CD4-positive, alpha-beta T cell treated with Interleukin-17A for 1 hour (primary cell): ENCODE results near the gene MED9.
"Not testable (repeated sequence)": the region's sequence is repeated elsewhere in the genome, so short reads cannot be mapped to it uniquely, and the experiment has no call there.

Experiments used
- DNase-seq: peaks from one replicate; pipeline ENCODE4 v3.0.0-alpha.2; 2020

The MED9 gene

DNA sequence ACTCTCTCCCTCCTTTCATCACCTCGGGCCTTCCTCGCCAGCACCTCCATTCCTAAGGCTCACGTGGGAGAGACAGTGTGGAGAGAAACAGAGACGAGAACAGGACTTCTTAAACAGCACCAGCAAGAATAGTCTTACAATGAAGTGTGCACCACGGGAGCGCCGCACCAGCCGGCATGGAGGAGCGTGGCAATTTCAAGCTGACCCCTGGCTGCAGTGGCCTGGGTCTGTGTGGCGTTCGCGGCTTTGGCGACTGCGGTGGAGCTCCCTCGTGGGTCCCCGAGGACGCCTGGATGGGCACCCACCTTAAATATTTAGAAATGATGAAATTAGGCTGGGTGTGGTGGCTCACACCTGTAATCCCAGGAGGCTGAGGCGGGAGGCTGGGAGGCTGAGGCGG lies 20.5 kb upstream of the MED9 start:
- DNase-seq, result no peak

DNA sequence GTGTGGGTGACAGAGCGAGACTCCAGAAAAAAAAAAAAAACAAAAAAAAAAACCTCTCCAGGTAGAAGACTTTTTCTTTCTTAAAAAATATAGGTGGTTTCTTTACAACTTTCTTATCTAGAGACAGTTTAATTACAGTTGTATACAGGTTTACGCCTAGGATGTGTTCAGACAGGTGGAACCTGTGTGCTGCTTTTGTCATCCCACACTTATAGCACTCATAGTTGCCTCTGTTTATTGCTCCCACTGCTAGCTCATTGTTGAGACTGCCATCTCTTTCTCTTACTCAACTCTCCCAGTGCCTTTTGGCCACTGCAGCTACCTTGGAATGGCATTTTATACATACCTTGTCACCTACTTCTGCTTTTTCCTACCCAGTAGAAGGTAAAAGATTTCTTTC lies 19.1 kb upstream of the MED9 start:
- no peak for DNase-seq

DNA sequence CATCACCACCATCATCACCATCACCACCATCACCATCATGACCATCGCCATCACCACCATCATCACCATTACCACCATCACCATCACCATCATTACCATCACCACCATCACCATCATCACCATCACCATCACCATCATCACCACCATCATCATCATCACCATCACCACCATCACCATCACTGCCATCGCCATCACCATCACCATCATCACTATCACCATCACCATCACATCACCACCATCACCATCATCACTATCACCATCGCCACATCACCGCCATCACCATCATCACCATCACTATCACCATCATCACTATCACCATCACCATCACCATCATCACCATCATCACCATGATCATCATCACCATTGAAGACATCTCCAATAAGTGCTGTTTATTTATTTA lies 16.8 kb upstream of the MED9 start:
- DNase-seq, result no peak

DNA sequence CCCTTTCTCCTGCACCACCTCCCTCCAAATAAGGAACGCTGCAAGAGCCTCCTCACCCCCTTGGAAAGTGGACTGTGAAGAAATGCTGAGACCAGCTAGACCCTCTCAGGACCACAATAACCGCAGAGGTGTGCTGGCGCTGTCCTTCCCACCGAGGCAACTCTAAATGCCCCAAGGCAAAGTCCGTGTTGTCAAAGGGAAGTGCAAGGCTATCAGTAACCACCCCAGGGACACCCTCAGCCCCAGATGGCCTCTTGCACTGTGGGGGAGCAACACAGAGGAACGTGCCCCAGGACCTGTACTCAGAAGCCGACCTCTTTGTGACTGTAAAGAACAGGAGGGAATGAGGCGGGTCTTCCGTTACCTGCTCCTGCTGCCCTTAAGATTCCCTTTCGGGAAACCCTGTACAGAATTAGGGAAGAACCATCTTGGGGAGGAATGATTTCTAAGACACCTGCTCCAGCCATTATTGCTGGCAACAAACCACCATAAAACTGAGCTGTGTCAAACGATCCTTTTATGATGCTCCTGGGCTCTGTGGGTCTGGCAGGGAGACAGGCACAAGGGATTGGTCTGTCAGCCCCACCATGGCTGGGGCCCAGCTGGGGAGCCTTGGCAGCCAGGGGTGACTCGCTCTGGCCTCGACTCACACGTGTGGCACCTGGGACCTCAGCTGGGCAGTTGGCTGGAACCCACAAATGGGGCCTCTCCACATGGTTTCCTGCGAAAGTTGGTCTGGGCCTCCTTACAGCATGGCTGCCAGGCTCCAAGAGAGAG lies 14.6 kb upstream of the MED9 start:
- no peak for DNase-seq

DNA sequence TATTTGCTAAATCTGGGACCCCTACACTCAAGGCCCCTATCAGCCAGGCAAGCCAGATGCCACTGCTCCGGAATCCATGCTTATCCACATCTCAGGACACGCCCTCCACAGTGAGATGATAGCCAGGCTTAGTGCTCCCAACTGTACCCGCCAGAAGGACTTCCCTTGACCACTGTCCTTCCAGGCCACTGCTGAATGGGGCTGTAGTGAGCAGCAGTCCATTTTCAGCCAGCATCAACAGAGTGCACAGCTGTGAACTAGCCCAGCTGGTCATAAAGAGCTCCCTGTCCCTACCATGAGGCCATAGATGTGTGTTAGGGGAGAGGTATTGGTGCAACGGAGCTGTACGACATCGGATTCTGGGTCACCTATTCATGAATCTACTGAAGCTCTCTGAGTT lies 13.0 kb upstream of the MED9 start:
- no peak for DNase-seq

DNA sequence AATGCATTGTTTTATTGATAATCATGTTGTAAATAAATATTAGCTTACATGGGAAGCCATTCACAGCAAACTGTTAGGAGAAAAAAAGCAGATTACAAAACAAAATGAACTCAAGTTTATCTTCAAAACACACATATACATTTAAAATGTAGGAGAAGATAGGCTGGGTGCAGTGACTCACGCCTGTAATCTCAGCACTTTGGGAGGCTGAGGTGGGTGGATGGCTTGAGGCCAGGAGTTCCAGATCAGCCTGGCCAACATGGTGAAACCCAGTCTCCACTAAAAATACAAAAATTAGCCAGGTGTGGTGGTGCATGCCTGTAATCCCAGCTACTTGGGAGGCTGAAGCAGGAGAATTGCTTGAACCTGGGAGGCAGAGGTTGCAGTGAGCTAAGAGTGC lies 10.9 kb upstream of the MED9 start:
- not testable (repeated sequence) for DNase-seq

DNA sequence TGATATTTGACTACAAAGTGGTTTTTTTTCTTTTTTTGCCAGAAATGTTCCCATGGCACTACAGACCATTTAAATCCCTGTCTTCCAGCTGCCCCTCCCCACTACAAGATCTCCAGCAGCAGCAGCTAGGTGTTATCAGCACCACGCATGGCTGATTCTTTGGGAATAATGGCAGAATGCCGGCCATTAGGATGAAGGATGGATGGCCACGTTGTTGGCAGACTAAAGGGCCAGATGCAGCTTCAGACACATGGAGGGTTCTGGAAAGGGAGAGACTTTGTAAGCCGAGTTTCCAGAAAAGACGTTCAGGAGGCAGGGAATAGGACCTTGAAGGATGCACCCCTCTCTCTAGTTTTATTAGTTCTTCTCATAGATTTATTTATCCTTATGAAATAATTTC lies 10.3 kb upstream of the MED9 start:
- no peak for DNase-seq

DNA sequence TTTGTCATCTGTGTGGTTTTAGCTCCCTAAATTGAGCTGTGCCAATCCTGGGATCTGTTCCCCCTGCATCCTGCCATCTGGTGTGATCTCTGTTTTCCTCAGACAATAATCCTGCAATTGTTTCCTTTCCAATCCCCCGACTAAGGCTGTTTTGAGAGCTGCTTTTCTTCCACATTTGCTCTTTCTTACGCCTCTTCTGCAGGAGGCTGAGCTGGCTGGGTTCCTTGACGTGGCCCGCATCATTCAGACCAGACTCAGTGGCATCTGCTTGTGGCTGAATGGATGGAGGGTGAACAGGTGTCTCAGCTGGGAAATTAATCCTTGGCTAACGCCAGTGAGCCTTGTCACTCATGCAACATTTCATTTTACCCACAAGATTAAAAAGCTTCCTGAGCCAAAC lies 9.8 kb upstream of the MED9 start:
- no peak for DNase-seq

DNA sequence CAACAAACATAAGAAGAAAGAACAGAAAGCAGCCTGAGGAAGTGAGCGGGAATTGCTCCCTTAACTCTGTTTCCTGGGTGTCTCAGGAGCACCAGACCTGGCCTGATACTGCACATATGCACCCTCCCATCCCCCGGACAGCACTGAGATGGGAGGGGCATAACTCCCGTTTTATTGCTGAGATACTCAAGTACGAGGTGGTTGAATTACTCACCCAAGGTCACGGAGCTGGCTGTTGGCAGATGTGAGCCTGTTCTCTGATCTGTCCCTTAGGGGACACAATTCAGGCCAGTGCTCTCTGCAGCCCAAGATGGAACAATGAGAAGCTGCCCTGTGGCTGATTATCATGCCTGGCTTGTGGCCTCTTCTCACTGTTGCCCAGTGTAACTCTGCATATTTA lies 9.1 kb upstream of the MED9 start:
- no peak for DNase-seq

DNA sequence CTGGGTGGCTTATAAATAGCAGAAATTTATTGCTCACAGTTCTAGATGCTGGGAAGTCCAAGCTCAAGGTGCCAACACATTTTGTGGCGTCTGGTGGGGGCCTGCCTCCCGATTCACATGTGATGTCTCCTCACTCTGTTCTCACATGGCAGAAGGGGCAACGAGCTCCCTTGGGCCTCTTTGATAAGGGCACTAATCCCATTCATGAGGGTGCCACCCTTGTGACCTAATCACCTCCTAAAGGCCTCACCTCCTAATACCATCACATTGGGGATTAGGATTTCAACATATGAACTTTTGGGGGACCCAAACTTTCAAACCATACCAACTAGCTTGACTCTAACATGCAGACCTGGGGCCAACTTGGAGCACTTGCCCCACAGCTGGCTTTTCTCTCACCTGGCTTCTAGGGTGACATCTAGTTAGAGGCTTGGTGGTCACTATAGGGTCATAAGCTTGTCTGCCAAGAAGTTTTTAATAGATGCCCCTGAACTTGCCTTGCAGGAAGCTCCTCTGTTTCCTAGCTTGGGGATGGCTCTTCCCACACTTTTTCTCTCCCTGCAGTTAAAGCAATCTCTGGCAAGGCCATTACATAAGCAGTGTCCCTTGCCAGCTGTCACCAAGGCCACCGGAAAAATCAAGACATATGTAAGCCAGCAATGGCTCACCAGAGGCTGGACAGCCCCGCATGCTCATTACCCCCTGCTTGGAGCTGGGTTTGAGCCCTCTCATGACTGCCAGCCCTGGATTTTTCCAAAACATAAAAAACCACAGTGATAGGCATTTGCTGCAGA lies 8.4 kb upstream of the MED9 start:
- no peak for DNase-seq

DNA sequence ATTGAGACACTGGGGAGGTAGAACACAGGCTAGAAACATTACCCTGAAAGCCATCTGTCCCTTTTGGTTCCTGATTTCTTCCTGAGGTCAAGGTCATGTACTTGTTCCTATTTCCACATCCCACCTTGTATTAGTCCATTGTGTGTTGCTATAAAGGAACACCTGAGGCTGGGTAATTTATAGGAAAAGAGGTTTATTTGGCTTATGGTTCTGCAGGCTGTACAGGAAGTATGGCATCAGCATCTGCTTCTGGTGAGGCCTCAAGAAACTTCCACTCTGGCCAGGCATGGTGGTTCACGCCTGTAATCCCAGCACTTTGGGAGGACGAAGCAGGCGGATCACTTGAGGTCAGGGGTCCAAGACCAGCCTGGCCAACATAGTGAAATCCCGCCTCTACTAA lies 7.4 kb upstream of the MED9 start:
- no peak for DNase-seq

DNA sequence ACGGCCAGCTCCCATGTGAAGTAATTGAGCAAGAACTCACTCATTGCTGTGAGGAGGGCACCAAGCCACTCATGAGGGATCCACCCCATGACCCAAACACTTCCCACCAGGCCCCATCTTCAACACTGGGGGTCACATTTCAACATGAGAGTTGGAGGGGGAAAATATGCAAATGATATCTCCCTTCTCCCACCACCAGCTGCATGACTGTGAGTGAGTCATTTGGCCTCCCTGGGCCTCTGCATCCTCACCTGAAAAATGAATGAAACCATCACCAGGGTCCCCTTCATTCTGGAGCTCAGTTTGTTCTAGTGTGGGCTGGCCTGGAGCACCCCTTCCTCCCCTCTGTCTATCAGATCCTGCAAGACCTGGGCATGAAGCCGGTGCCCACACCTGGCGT lies 6.8 kb upstream of the MED9 start:
- DNase-seq, result no peak

DNA sequence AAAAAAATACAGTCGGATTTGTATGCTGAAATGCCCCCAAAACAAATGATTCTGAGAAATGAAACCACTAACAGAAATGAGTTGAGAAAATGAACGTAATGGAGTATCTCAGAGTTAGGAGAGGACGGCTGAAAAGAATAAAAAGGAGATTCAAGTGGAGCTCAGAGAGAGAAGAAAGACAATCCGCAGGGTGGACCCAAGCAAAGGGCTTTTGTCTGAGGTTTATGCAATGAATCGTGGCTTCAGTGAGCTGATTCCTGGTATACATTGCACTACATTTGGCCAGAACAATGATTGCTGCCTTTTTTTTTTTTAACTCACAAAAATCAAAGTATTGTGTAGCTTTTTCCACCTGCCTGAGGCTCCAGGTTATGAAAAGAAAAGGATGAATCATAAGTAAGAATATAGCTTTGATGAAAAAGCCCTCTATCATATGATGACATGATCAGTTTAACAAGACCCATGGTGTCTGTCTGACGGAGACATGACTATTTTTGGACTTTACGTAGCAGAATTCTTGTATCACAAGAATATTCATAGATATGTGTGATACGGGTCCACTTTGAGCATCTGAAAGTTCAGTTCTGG lies 4.4 kb upstream of the MED9 start:
- DNase-seq, result no peak

DNA sequence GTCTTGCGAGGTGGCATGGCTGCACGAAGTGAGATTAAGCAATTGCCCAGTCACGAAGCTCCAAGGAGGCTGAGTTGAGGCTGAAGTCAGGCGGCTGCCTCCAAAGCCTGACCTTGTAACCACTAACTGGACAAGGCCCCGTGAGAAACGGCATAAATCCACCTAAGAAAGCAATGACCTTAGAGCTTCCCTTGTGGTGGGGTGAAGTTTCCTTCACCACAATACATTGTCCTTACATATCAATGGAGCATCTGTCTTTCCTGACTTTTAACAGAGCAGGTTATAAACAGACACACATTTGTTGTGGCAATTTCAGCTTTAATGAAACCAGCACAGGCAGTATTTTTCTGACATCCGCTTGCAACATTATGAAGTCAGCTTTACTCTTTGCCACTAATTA lies 2.5 kb upstream of the MED9 start:
- DNase-seq, result no peak

DNA sequence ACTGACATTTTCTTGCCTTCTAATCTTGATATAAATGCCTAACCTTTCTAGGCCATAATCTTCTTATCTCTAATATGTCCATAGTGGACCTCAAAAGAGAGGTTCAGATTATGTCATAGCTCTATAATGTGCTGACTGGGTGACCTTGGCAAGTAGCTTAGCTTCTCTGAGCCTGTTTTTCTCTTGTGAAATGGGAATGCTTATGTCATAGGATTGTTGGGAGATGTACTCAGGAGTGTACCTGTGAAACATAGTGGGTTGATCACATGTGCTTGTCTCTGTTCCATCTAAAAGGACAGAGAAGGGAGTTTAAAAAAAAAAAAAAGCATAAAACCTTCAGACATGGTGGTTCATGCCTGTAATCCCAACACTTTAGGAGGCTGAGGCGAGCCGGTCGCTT lies 2.4 kb downstream of the MED9 start:
- no peak for DNase-seq

DNA sequence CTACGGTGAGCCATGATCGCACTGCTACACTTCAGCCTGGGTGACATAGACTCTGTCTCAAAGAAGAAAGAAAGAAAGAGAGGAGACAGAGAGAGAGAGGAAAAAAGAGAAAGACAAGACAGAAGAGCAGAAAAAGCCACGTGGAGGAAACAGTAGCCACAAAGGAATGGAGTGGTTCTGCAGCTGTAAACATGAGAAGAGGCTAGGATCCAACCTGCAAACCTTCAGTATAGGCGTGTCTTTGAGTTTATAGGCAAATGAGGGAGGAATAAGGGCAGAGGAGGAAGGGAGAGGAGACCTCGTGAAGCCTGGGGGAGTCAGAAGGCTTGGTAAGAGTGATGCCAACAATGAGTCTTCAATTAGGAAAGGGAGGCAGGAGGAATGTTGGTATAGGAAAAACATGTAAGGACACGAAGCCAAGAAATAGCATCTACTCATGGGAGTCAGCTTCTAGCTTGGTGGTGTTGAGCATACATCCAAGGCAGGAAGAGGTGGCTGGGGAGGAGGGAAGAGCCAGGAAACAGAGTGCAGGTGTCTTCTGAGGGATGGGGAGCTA lies 3.9 kb downstream of the MED9 start:
- no peak for DNase-seq

DNA sequence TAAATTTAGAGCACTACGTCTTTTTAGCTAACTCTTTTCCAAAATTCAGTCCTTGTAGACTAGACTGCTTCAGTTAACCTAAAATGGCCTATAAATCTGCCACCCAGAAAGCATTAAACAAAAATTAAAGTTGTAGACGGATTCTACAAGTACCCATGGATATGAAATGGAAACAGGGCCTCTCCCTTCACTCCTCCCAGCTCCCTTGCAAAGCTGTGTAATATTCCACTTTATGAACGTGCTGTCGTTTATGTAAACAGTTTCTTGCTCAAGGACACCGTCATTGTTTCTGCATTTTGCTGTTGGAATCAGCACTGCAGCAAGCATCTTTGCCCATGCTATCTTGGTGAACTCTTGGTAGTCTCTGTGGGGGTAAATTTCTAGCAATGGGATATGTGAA lies 5.1 kb downstream of the MED9 start:
- DNase-seq, result no peak

DNA sequence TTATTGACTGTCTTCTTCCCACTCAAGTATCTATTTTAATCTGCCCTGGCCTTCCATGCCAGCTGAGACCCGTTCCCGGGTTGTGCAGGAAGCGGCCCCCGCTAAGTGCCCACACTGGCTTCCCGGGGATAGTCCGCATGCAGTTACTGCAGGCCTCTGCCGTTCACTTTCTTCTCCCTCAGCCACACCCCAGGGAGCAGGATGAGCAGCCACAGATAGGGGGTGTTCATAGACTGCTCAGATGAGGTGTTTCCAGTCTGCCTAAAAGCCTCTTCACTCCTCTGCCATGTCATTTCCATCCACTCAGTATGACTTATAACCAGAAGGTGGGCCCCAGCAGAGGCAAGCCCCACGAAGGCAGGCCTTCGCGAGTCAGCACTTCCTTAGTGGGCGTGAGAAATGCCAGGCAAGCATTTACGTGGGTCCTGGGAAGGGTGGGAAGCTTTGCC lies 7.7 kb downstream of the MED9 start:
- no peak for DNase-seq

DNA sequence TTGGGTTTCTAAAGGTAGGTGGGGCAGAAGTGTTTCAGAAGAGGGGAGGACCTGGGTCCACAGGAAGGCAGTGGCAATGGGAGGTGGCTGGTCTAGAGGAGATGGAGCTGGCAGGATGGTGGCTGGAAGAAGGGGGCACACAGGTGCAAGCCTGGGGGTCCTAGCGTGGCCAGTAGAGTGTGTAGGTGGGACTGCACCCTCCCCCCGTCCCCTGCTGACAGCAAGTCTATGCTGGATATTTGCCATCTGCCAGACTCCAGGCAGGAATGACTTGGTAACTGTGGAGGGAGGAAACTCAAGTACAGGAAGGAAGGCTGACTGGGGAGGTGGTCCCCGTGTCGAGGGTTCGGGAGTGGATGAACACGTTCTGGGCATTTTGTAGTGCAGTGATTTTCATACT lies 8.6 kb downstream of the MED9 start:
- DNase-seq, result no peak

DNA sequence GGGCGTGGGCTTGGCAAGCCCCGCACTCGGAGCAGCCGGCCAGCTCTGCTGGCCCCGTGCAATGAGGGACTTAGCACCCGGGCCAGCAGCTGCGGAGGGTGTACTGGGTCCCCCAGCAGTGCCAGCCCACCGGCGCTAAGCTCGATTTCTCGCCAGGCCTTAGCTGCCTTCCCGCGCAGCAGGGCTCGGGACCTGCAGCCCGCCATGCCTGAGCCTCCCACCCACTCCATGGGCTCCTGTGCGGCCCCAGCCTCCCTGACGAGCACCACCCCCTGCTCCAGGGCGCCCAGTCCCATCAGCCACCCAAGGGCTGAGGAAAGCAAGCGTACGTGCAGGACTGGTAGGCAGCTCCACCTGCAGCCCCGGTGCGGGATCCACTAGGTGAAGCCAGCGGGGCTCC lies 9.6 kb downstream of the MED9 start:
- not testable (repeated sequence) for DNase-seq

DNA sequence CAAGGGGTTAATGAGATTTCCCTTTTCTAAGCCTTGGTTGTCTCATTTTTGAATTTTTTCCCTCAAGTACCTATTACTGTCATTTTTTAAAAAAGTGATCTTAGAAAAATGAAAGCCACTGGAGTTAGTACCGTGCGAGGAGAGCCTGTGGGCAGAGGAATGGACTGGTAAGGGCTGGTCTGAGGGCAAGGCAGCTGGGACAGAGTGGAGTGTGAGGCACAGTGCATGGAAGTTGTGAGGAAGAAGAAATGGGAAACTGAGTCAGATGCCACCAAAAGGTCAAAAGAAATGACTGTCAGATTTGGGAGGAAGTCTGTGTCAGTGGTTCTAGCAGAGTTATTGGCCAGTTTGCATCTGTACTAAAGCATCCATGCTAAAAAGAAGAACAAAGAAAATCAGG lies 11.2 kb downstream of the MED9 start:
- no peak for DNase-seq

DNA sequence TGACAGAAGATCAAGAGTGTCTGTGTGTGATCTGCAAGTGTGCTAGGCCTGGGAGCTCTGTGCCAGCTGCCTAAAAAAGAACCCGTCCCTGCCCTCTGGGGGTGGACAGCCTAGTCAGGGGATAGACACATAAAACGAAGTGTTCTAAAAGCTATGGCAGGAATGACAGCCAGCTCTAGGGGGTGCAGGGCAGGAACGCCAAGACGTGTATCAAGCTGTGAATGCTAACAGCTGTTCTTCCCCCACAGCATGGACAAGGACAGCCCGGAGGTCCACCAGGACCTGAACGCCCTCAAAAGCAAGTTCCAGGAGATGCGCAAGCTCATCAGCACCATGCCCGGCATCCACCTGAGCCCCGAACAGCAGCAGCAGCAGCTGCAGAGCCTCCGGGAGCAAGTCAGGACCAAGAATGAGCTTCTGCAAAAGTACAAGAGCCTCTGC lies 14.3 kb downstream of the MED9 start:
- no peak for DNase-seq

DNA sequence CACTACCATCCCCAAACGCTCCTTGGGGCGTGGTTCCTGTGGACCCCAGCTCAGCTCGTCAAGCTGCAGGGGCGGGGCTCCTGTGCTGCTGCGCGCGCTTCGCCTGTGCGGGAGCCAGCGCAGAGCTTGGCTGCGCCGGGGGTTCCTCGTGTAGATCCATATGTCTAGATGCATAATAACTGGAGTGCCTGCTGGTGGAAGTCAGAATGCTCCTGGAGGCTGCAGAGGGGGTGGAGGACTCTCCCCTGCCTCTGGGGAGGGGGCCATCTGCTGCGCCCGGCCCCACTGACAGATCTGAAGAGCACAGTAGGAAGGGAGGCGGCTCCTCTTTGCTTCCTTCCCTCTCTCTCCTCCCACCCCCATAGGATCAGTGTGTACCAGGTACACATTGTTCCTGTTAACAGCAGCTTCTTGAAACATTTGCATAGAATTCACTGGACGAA lies 14.8 kb downstream of the MED9 start:
- no peak for DNase-seq

DNA sequence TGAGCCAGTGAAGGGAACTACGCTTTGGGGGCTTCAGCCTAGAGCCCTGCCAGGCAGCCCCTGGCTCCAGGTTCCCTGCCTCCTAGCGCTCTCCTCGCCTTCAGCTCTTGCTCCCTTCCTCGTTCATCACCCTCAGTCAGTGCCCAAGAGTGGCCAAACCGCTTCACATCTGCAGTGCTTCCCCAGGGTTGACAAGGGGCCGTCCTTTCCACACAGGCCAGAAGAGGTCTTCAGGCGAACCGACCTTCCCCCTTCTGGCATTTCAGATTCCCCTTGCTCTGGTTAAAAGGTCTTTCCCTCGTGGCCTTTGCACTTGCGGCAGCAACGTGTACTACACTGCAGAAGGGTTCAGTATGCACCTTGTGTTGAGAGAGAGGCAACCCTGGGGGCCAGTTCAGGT lies 15.3 kb downstream of the MED9 start:
- no peak for DNase-seq
